GM21515 (cell line): ENCODE measurements around the gene CCT8L2.
"Not testable (repeated sequence)": the region's sequence is repeated elsewhere in the genome, so short reads cannot be mapped to it uniquely, and the experiment has no call there.

Source experiments
- ATAC-seq: cut with Tn5 transposase; IDR thresholded peaks from one replicate; pipeline ENCODE4 v1.9.1; 2021; ENCODE audit not compliant: unreplicated experiment

The CCT8L2 gene

DNA sequence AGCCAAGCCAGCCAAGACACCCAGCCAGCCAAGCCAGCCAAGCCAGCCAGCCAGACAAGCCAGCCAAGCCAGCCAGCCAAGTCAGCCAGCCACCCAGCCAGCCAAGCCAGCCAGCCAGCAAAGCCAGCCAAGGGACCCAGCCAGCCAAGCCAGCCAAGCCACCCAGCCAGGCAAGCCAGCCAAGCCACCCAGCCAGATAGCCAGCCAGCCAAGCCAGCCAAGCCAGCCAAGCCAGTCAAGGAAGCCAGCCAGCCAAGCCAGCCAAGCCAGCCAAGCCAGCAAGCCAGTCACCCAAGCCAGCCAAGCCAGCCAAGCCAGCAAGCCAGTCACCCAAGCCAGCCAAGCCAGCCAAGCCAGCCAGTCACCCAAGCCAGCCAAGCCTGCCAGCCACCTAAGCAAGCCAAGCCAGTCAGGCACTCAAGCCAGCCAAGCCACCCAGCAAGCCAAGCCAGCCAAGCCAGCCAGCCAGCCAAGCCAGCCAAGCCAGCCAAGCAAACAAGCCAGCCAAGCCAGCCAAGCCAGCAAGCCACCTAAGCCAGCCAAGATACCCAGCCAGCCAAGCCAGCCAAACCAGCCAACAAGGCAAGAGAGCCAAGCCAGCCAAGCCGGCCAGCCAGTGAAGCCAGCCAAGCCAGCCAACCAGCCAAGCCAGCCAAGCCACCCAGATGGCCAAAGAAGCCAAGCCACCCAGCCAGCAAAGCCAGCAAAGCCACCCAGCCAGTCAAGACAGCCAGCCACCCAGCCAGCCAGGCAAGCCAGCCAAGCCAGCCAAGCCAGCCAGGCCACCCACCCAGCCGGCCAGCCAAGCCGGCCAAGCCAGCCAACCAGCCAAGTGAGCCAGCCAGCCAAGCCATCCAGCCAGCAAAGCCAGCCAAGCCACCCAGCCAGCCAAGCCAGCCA is 33.3 kb downstream of the CCT8L2 start:
- no peak for ATAC-seq

- ATAC-seq: not testable (repeated sequence)
Measured at GRCh38 chr22:16558376-16558945, 34.1 kb downstream of the CCT8L2 start.

- not testable (repeated sequence) for ATAC-seq
Measured at GRCh38 chr22:16557511-16557910, 35.1 kb downstream of the CCT8L2 start.

GRCh38 chr22:16555077-16555994 is 37.3 kb downstream of the CCT8L2 start:
- ATAC-seq: not testable (repeated sequence)

- ATAC-seq: not testable (repeated sequence)
Measured at GRCh38 chr22:16543310-16543709, 49.3 kb downstream of the CCT8L2 start.
